ENCODE measurements around the gene RSPH9.

RSPH9 gene

GRCh38 chr6:43710576-43710975 lies 65.7 kb downstream of the RSPH9 start:
- DNase-seq (ENCODE audit: low read depth), result no peak

- DNase-seq (ENCODE audit: low read depth), result no peak
These were observed 67.7 kb downstream of the RSPH9 start for GRCh38 chr6:43712579-43712978.

- no peak for DNase-seq (ENCODE audit: low read depth)
These were observed 68.9 kb downstream of the RSPH9 start for GRCh38 chr6:43713643-43714310.

GRCh38 chr6:43714311-43715055 lies 69.6 kb downstream of the RSPH9 start:
- peak; percentile 36 for DNase-seq (ENCODE audit: low read depth)

GRCh38 chr6:43715056-43715788 lies 70.4 kb downstream of the RSPH9 start:
- no peak for DNase-seq (ENCODE audit: low read depth)

- DNase-seq (ENCODE audit: low read depth), result no peak
These were observed 71.3 kb downstream of the RSPH9 start for GRCh38 chr6:43716099-43716498.

GRCh38 chr6:43717389-43717788 lies 72.6 kb downstream of the RSPH9 start:
- DNase-seq (ENCODE audit: low read depth), result no peak

- no peak for DNase-seq (ENCODE audit: low read depth)
These were observed 73.0 kb downstream of the RSPH9 start for GRCh38 chr6:43717822-43718221.

- no peak for DNase-seq (ENCODE audit: low read depth)
These were observed 73.7 kb downstream of the RSPH9 start for GRCh38 chr6:43718387-43719105.

GRCh38 chr6:43719511-43719910 lies 74.7 kb downstream of the RSPH9 start:
- DNase-seq (ENCODE audit: low read depth), result no peak

- DNase-seq (ENCODE audit: low read depth), result no peak
These were observed 76.2 kb downstream of the RSPH9 start for GRCh38 chr6:43720999-43721398.
